HG02678 (cell line): ENCODE results near the gene ESPN.
"Not testable (repeated sequence)": the region's sequence is repeated elsewhere in the genome, so short reads cannot be mapped to it uniquely, and the experiment has no call there.

Experiments used
- ATAC-seq: cut with Tn5 transposase; IDR thresholded peaks from one replicate; pipeline ENCODE4 v1.9.1; 2021; ENCODE audit warnings: mild to moderate bottlenecking, moderate library complexity; ENCODE audit not compliant: unreplicated experiment

ESPN gene

GRCh38 chr1:6424619-6425593 lies at the start of gene ESPN:
Gene ESPN (plus strand): TSS chr1:6424776. CDS start chr1:6424956, 180 bp downstream.
- no peak for ATAC-seq

GRCh38 chr1:6378096-6378746 lies 46.4 kb upstream of the ESPN start:
- ATAC-seq, result no peak

GRCh38 chr1:6380037-6380436 lies 44.5 kb upstream of the ESPN start:
- ATAC-seq, result no peak

- ATAC-seq, result no peak
These were observed 40.4 kb upstream of the ESPN start for GRCh38 chr1:6384135-6384534.

- no peak for ATAC-seq
These were observed 39.6 kb upstream of the ESPN start for GRCh38 chr1:6384962-6385361.

GRCh38 chr1:6385488-6386191 lies 38.9 kb upstream of the ESPN start:
- no peak for ATAC-seq

- ATAC-seq, result no peak
These were observed 38.1 kb upstream of the ESPN start for GRCh38 chr1:6386371-6386949.

- no peak for ATAC-seq
These were observed 34.6 kb upstream of the ESPN start for GRCh38 chr1:6389971-6390370.

GRCh38 chr1:6391951-6392808 lies 32.4 kb upstream of the ESPN start:
- no peak for ATAC-seq

- peak; percentile 2 for ATAC-seq
These were observed 31.7 kb upstream of the ESPN start for GRCh38 chr1:6392809-6393399.

- ATAC-seq, result peak; percentile 82
These were observed 31.0 kb upstream of the ESPN start, which contains the start of gene ACOT7 for GRCh38 chr1:6393400-6394187. Gene ACOT7 (minus strand): TSS chr1:6393767. CDS start chr1:6393399, 368 bp downstream.

- ATAC-seq, result not testable (repeated sequence)
These were observed 29.4 kb upstream of the ESPN start for GRCh38 chr1:6395130-6395529.

GRCh38 chr1:6395781-6396244 lies 28.8 kb upstream of the ESPN start:
- ATAC-seq, result not testable (repeated sequence)

- ATAC-seq, result no peak
These were observed 27.6 kb upstream of the ESPN start for GRCh38 chr1:6396998-6397397.

- ATAC-seq, result no peak
These were observed 26.6 kb upstream of the ESPN start for GRCh38 chr1:6397844-6398441.

- no peak for ATAC-seq
These were observed 25.3 kb upstream of the ESPN start for GRCh38 chr1:6399294-6399693.

- no peak for ATAC-seq
These were observed 22.9 kb upstream of the ESPN start for GRCh38 chr1:6401673-6402072.

GRCh38 chr1:6408023-6408422 lies 16.6 kb upstream of the ESPN start:
- ATAC-seq, result no peak
